WTC11 (cell line): ENCODE measurements around the gene MRGPRX2. TPM values are rescaled to one million over a fixed set of nuclear protein-coding genes. Genes with fewer than 3 reads are reported as not detected.

Experiments used
- ATAC-seq: fragments of 200-7000 bp; cut with Tn5 transposase; 2 replicates; pipeline ENCODE4 v1.10.0; 2021; ENCODE audit warnings: mild to moderate bottlenecking, moderate library complexity
- CTCF ChIA-PET: fragments of 300-600 bp; sonication (Branson Sonifier 250); formaldehyde crosslinking; loops from one replicate; lab custom pipeline; 2021; ENCODE audit warnings: antibody characterized with exemption; lab: Charles Lee
- POLR2A ChIA-PET: fragments of 350-600 bp; sonication (Branson Sonifier 250); formaldehyde crosslinking; loops from one replicate; lab custom pipeline; 2021; ENCODE audit warnings: antibody characterized with exemption; lab: Charles Lee
- DNase-seq: peaks from one replicate; pipeline ENCODE4 v3.0.0; 2021; ENCODE audit warnings: low spot score
- H3K27ac Mint-ChIP-seq: 2 replicates; pipeline ENCODE4 v1.8.0; 2021; ENCODE audit warnings: mixed read lengths
- H3K27me3 Mint-ChIP-seq: 2 replicates; pipeline ENCODE4 v1.8.0; 2021; ENCODE audit warnings: low read depth, mild to moderate bottlenecking, moderate library complexity, mixed read lengths
- H3K36me3 Mint-ChIP-seq: 2 replicates; pipeline ENCODE4 v1.8.0; 2021; ENCODE audit warnings: mixed read lengths
- H3K4me1 Mint-ChIP-seq: 2 replicates; pipeline ENCODE4 v1.8.0; 2022; ENCODE audit warnings: mixed read lengths
- H3K4me3 Mint-ChIP-seq: 2 replicates; pipeline ENCODE4 v1.8.0; 2021; ENCODE audit warnings: mild to moderate bottlenecking, moderate library complexity, mixed read lengths
- H3K9me3 Mint-ChIP-seq: 2 replicates; pipeline ENCODE4 v1.8.0; 2021; ENCODE audit warnings: mixed read lengths
- ARID4B ChIP-seq: sonication (generic); formaldehyde crosslinking; IDR thresholded peaks from 2 replicates; pipeline ENCODE4 v1.8.0; 2023; ENCODE audit warnings: missing genetic modification reagents, mild to moderate bottlenecking, borderline replicate concordance
- ATF1 ChIP-seq: sonication (generic); formaldehyde crosslinking; IDR thresholded peaks from 2 replicates; pipeline ENCODE4 v1.8.1; 2023; ENCODE audit warnings: mild to moderate bottlenecking, moderate library complexity, missing genetic modification reagents
- CREM ChIP-seq: sonication (generic); formaldehyde crosslinking; IDR thresholded peaks from 2 replicates; pipeline ENCODE4 v1.8.1; 2022; ENCODE audit warnings: mild to moderate bottlenecking, missing genetic modification reagents, moderate library complexity
- CTCF ChIP-seq: fragments of 200-600 bp; IDR thresholded peaks from 2 replicates; pipeline ENCODE4 v1.8.0; 2022; ENCODE audit warnings: antibody characterized with exemption
- E2F4 ChIP-seq: sonication (generic); formaldehyde crosslinking; IDR thresholded peaks from 2 replicates; pipeline ENCODE4 v1.8.1; 2022; ENCODE audit warnings: low read depth, mild to moderate bottlenecking, moderate library complexity, missing genetic modification reagents, borderline replicate concordance
- E2F5 ChIP-seq: sonication (generic); formaldehyde crosslinking; IDR thresholded peaks from 2 replicates; pipeline ENCODE4 v1.8.1; 2022; ENCODE audit warnings: mild to moderate bottlenecking, moderate library complexity, missing genetic modification reagents
- ELF4 ChIP-seq: sonication (generic); formaldehyde crosslinking; IDR thresholded peaks from 2 replicates; pipeline ENCODE4 v1.8.1; 2022; ENCODE audit warnings: low read depth, mild to moderate bottlenecking, moderate library complexity, missing genetic modification reagents
- HMGA2 ChIP-seq: fragments of 250-450 bp; sonication (Bioruptor Pico); IDR thresholded peaks from 2 replicates; pipeline ENCODE4 v1.4.0; 2021; ENCODE audit warnings: mild to moderate bottlenecking, moderate library complexity
- JUN ChIP-seq: sonication (generic); formaldehyde crosslinking; IDR thresholded peaks from 2 replicates; pipeline ENCODE4 v1.8.0; 2023; ENCODE audit warnings: mild to moderate bottlenecking, missing genetic modification reagents
- KAT7 ChIP-seq: sonication (generic); formaldehyde crosslinking; IDR thresholded peaks from 2 replicates; pipeline ENCODE4 v1.8.1; 2023; ENCODE audit warnings: missing genetic modification reagents, mild to moderate bottlenecking, borderline replicate concordance
- NR2C2 ChIP-seq: sonication (generic); formaldehyde crosslinking; IDR thresholded peaks from 2 replicates; pipeline ENCODE4 v1.8.0; 2022; ENCODE audit warnings: mild to moderate bottlenecking, missing genetic modification reagents
- PREB ChIP-seq: sonication (generic); formaldehyde crosslinking; IDR thresholded peaks from 2 replicates; pipeline ENCODE4 v1.8.1; 2022; ENCODE audit warnings: mild to moderate bottlenecking, missing genetic modification reagents, moderate library complexity, borderline replicate concordance
- SOX15 ChIP-seq: fragments of 250-450 bp; sonication (Bioruptor Pico); IDR thresholded peaks from 2 replicates; pipeline ENCODE4 v1.9.0; 2021; ENCODE audit warnings: mild to moderate bottlenecking
- TEAD1 ChIP-seq: sonication (generic); formaldehyde crosslinking; IDR thresholded peaks from 2 replicates; pipeline ENCODE4 v1.8.0; 2022; ENCODE audit warnings: mild to moderate bottlenecking, missing genetic modification reagents
- ZNF416 ChIP-seq: fragments of 250-450 bp; sonication (Bioruptor Pico); IDR thresholded peaks from 2 replicates; pipeline ENCODE4 v1.9.0; 2021; ENCODE audit warnings: mild to moderate bottlenecking, inconsistent platforms
- ZNF532 ChIP-seq: fragments of 250-450 bp; sonication (Bioruptor Pico); IDR thresholded peaks from 2 replicates; pipeline ENCODE4 v1.9.0; 2021; ENCODE audit warnings: mild to moderate bottlenecking, borderline replicate concordance
- total RNA-seq: library from RNA; stranded (reverse); gene quantifications from 3 replicates; pipeline ENCODE4 v1.2.3, GENCODE V29; 2021

Gene MRGPRX2
- total RNA-seq, 1 experiment from 2014 or later = not detected

GRCh38 chr11:19059833-19060232 lies 684 bp downstream of the MRGPRX2 start (continued):
- no peak for TF ChIP-seq CTCF

- CTCF ChIA-PET = no interaction called here
- no peaks in the 10 kb centered on the region for H3K4me1 Mint-ChIP-seq
- DNase-seq = no peak
- H3K27me3 Mint-ChIP-seq = peaks cover 4% of the 10 kb centered on the region; the same call in 1 of the 2 replicates
- TF ChIP-seq PREB (CRISPR knock-in tag) = no peak
- TF ChIP-seq SOX15 (CRISPR knock-in tag) = no peak
- TF ChIP-seq E2F5 = no peak
- no peak for TF ChIP-seq HMGA2
- no peak for TF ChIP-seq ATF1 (CRISPR knock-in tag)
- no peak for TF ChIP-seq ZNF416 (CRISPR knock-in tag)
- TF ChIP-seq, all 79 proteins: peak for 0
- Mint-ChIP-seq H3K27ac (no peak overlapping the region), H3K36me3 (no peaks in the 10 kb centered on the region; the same call in 1 of the 2 replicates), H3K9me3 (peaks cover 16% of the 10 kb centered on the region), H3K4me3 (no peak overlapping the region)
- POLR2A ChIA-PET = no interaction called here
- no peak for ATAC-seq
These were observed 4.6 kb downstream of the MRGPRX2 start for GRCh38 chr11:19055905-19056304.

GRCh38 chr11:19055016-19055415 lies 5.5 kb downstream of the MRGPRX2 start:
- ChIA-PET POLR2A (no interaction called here), CTCF (no interaction called here)
- Mint-ChIP-seq H3K27me3 (peaks cover 4% of the 10 kb centered on the region; the same call in 1 of the 2 replicates), H3K9me3 (peaks cover 25% of the 10 kb centered on the region), H3K4me1 (no peaks in the 10 kb centered on the region), H3K36me3 (no peaks in the 10 kb centered on the region; the same call in 1 of the 2 replicates), H3K4me3 (no peak overlapping the region), H3K27ac (no peak overlapping the region)
- ATAC-seq = no peak
- no peak for DNase-seq
- TF ChIP-seq TEAD1 (CRISPR knock-in tag) (no peak), E2F4 (no peak), PREB (CRISPR knock-in tag) (no peak), JUN (CRISPR knock-in tag) (no peak), ARID4B (CRISPR knock-in tag) (no peak), KAT7 (CRISPR knock-in tag) (no peak), ELF4 (no peak), NR2C2 (no peak), ZNF532 (CRISPR knock-in tag) (no peak), CREM (no peak)
